Osteocyte (in vitro differentiated cells): Measurements from ENCODE around the gene SOCS2. TPM values are rescaled to one million over a fixed set of nuclear protein-coding genes. Genes with fewer than 3 reads are reported as not detected.
"Not testable (repeated sequence)": the region's sequence is repeated elsewhere in the genome, so short reads cannot be mapped to it uniquely, and the experiment has no call there.

Source experiments
- DNase-seq: peaks from one replicate; pipeline ENCODE4 v3.0.0; 2021; ENCODE audit warnings: mixed read lengths; ENCODE audit not compliant: unreplicated experiment; ENCODE audit errors: extremely low spot score
- H3K27ac Mint-ChIP-seq: one replicate; pipeline ENCODE4 v1.8.0; 2021; ENCODE audit warnings: mild to moderate bottlenecking, mixed read lengths; ENCODE audit not compliant: unreplicated experiment
- H3K27me3 Mint-ChIP-seq: one replicate; pipeline ENCODE4 v1.8.0; 2021; ENCODE audit warnings: mixed read lengths; ENCODE audit not compliant: unreplicated experiment
- H3K36me3 Mint-ChIP-seq: one replicate; pipeline ENCODE4 v1.8.0; 2021; ENCODE audit warnings: mixed read lengths; ENCODE audit not compliant: unreplicated experiment
- H3K4me1 Mint-ChIP-seq: one replicate; pipeline ENCODE4 v1.8.0; 2021; ENCODE audit warnings: mixed read lengths; ENCODE audit not compliant: unreplicated experiment
- H3K4me3 Mint-ChIP-seq: one replicate; pipeline ENCODE4 v1.8.0; 2021; ENCODE audit warnings: mild to moderate bottlenecking, moderate library complexity, mixed read lengths; ENCODE audit not compliant: unreplicated experiment
- H3K9me3 Mint-ChIP-seq: one replicate; pipeline ENCODE4 v1.8.0; 2021; ENCODE audit warnings: mixed read lengths; ENCODE audit not compliant: unreplicated experiment
- CTCF ChIP-seq: fragments of 200-600 bp; sonication (generic); IDR thresholded peaks from 2 replicates; pipeline ENCODE4 v1.5.0; 2021; ENCODE audit warnings: antibody characterized with exemption, mild to moderate bottlenecking, moderate library complexity
- total RNA-seq: library from RNA; stranded (reverse); gene quantifications from 2 replicates; pipeline ENCODE4 v1.2.1, GENCODE V29; 2021

SOCS2 gene
- total RNA-seq, 1 donor from 2014 or later: 28.1 TPM

- H3K4me3 Mint-ChIP-seq: no peak overlapping the region
- DNase-seq: no peak
- TF ChIP-seq CTCF: no peak
- H3K27ac Mint-ChIP-seq: no peak overlapping the region
- no peaks in the 10 kb centered on the region for H3K27me3 Mint-ChIP-seq
- peaks cover 7% of the 10 kb centered on the region for H3K4me1 Mint-ChIP-seq
- H3K9me3 Mint-ChIP-seq: peaks cover 12% of the 10 kb centered on the region
- peaks cover 21% of the 10 kb centered on the region for H3K36me3 Mint-ChIP-seq
Observed at GRCh38 chr12:93552427-93552826, 20.0 kb upstream of the SOCS2 start.

GRCh38 chr12:93557879-93558278, 14.6 kb upstream of the SOCS2 start:
- Mint-ChIP-seq H3K9me3 (peaks cover 37% of the 10 kb centered on the region), H3K36me3 (peaks cover 56% of the 10 kb centered on the region)
- DNase-seq, H3K27ac Mint-ChIP-seq, H3K27me3 Mint-ChIP-seq, H3K4me1 Mint-ChIP-seq, H3K4me3 Mint-ChIP-seq: not testable (repeated sequence)

- Mint-ChIP-seq H3K36me3 (peaks cover 52% of the 10 kb centered on the region), H3K9me3 (peaks cover 37% of the 10 kb centered on the region)
- H3K27ac Mint-ChIP-seq, DNase-seq, H3K27me3 Mint-ChIP-seq, H3K4me1 Mint-ChIP-seq, H3K4me3 Mint-ChIP-seq: not testable (repeated sequence)
Observed at GRCh38 chr12:93558685-93559084, 13.8 kb upstream of the SOCS2 start.

GRCh38 chr12:93563807-93564538, 8.5 kb upstream of the SOCS2 start:
- peak; percentile 48 for TF ChIP-seq CTCF
- no peak for DNase-seq
- Mint-ChIP-seq H3K4me3 (no peak overlapping the region), H3K4me1 (peaks cover 2% of the 10 kb centered on the region), H3K27ac (no peak overlapping the region), H3K9me3 (peaks cover 13% of the 10 kb centered on the region), H3K36me3 (peaks cover 33% of the 10 kb centered on the region), H3K27me3 (no peaks in the 10 kb centered on the region)

- Mint-ChIP-seq H3K27ac (no peak overlapping the region), H3K27me3 (no peaks in the 10 kb centered on the region), H3K9me3 (peaks cover 6% of the 10 kb centered on the region), H3K36me3 (peaks cover 20% of the 10 kb centered on the region), H3K4me1 (peaks cover 4% of the 10 kb centered on the region), H3K4me3 (no peak overlapping the region)
- TF ChIP-seq CTCF: no peak
- DNase-seq: no peak
Observed at GRCh38 chr12:93565760-93566159, 6.7 kb upstream of the SOCS2 start.

GRCh38 chr12:93567174-93567573, 5.3 kb upstream of the SOCS2 start:
- DNase-seq: no peak
- TF ChIP-seq CTCF: no peak
- H3K36me3 Mint-ChIP-seq: peaks cover 8% of the 10 kb centered on the region
- no peaks in the 10 kb centered on the region for H3K9me3 Mint-ChIP-seq
- no peak overlapping the region for H3K27ac Mint-ChIP-seq
- peaks cover 4% of the 10 kb centered on the region for H3K4me1 Mint-ChIP-seq
- H3K27me3 Mint-ChIP-seq: no peaks in the 10 kb centered on the region
- H3K4me3 Mint-ChIP-seq: no peak overlapping the region
